HG03469 (cell line): ENCODE measurements around the gene METRN.
"Not testable (repeated sequence)": the region's sequence is repeated elsewhere in the genome, so short reads cannot be mapped to it uniquely, and the experiment has no call there.

Source experiments
- ATAC-seq: cut with Tn5 transposase; IDR thresholded peaks from one replicate; pipeline ENCODE4 v1.9.1; 2021; ENCODE audit warnings: mild to moderate bottlenecking, moderate library complexity, moderate number of reproducible peaks; ENCODE audit not compliant: unreplicated experiment

The METRN gene

DNA sequence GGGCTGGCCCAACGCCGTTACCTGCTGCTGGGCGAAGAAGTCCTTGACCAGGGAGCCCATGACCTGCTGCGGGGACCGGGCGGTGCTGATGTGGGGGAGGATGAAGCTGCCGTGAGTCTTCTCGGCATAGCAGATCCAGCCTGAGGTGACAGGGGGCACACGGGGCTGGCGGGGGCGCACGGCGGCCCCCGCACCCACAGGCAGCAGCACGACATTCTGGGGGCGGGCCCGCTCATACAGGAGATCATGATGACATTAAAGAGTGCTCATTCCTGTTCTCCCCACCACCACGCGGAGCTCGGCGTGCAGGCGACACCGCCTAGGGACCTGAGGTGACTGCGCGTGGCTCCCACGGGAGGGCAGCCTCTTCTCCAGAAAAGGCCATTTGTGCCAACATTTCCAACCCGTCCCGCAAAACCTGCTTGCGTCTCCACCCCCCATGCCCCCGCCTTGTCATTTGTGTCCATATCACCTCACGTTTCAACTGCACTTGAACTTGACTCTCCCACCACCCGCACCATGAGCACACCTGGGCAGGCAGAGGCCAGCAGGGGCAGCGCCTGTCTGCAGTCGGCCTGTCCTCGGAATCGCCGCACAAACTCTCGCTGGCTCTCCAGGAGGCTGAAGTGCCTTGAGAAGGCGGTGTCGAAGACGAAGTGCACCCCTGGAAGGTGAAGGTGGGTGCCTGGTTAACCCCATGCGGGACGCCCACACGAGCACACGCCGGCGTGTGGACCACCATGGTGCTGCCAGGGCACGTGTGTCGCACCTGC, 19.5 kb downstream of the METRN start:
- no peak for ATAC-seq

DNA sequence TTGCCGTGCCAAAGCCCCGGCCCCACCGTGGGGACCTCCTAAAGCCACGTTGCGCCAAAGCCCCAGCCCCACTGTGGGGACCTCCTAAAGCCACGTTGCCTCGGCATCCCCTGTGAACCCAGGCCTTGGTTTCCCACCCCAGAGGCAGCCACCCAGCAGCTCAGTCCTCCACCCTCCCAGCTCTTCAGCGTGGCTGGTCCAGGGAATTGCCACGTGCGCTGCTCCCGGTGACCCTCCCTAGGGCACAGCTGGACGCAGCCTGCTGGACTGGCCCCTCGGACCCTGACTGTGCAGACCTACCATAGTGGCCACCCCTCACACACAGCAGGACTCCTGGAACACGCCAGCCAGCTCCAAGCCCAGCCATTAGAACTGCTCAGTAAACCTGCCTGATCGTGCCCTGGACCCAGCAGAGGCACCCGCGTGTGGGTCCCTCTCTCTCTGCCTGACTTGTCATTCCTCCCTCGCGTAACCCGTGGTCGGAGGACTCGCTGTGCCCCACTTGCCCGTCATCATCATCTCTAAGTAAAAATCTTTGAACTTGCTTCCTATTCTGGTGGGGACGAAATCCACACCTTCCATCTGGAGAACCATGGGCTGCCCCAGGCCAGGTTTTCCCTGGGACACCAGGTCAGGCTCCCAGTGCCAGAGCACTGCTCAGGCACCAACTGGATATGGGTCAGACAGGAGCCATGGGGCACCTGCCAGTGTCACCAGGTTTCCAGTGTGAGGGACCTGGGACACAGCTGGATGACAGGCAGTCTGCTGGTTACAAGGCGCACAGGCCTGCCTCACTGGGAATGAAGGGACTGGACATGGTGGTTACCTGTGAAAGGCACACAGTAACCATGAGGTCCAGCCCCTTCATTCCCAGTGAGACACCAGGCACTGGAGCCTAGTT, 20.3 kb downstream of the METRN start:
- ATAC-seq, result no peak

DNA sequence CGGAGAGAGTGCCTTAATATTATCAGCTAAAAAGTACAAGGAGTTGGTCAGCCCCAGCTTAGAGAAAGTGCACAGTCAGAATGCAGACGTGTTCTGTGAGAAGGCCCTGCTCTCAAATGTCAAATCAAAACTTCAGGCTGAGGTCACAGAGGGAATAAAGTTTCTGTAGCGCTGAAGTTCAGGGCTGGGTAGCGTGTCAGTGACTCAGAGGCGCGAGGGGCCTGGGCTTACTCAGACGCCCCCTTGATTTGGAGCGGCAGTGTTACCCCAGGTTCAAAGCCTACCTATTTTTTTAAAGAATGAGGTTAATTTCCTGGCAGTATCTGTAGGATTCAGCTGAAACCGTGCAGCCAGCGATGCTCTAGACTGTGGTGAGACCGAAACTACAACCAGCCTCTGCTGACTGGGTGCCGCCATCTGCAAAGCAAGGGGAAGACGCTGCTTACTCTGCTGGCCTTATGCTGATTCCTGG, 21.1 kb downstream of the METRN start:
- ATAC-seq, result no peak

DNA sequence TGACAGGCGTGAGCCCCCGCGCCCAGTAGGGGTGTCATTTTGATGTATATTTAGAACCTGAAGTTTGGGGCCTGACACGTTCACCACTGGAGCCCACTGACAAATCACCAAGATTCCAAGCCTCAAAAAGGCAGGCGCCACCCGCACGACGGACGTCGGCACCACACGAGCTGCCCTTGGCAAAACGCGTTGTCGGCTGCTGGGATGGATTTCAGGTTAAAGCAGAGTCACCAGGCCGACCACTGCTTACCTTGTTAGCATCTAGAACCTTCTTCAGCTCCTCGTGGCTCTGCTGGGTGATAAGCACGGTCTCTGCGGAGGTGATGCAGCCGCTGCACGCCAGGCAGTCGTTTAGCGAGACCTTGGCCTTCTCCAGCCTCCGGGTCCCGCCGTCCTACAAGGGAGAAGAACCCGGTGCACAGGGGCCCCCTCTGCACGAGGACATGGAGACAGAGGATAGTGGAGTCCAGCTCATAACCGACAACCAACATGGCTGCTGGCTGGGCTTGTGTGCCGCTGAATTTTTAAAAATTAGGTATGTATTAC, 22.1 kb downstream of the METRN start:
- no peak for ATAC-seq

DNA sequence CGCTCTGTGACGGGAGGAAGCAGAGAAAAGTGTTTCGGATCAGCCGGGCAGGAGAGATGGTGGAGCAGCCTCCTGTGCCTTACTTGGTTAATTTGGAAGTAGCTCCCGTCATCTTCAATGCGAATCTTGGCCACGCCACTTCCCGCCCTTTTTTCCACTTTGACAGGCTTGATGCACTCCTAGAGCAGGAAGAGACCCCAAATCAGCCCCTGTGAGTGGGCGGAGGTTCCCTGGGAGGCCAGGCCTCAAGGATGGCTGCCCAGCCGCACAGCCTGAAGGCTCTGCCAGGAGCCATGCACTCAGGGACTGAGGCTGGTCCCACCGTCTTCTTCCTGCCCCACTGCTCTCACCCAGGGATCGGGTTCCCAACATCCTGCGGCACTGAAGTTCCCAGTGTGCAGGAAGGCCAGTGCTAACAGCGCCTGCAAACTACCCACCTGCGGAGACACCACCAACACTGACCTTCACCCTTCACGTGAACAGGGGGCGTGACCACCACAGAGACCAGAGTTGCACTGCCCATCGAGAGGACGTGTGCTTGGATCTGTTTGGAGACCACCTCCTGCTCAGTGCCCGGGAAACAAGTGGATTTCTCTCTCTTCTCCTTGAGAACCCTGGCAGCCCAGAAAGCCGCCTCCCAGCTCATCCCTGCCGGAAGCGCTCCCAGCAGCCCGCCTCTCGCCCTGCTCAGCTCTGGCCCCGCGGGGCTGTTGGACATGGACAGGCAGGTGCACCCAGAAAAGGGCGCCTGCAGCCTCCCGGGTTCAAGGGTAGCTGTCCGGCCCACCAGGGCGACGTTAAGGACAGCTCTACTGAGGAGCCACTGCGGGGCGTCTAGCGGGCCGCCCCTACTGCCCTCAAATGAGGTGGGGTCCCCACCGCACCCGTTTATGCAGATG, 24.9 kb downstream of the METRN start:
- ATAC-seq, result no peak

DNA sequence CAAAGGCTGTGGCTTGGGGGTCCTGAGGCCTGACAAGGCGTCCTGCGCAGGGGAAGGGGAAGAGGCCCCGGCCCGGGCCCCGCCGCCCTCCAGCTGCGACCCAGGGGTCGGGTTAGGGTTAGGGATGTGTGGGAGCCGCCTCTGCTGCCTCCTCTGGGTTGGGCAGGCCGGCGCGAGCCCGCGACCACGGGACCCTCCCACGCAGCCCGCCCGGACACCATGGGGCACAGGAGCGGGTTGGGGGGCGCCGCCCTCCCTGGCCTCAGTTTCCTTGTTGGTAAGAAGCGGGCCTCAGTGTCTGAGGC, 25.5 kb downstream of the METRN start:
- no peak for ATAC-seq

DNA sequence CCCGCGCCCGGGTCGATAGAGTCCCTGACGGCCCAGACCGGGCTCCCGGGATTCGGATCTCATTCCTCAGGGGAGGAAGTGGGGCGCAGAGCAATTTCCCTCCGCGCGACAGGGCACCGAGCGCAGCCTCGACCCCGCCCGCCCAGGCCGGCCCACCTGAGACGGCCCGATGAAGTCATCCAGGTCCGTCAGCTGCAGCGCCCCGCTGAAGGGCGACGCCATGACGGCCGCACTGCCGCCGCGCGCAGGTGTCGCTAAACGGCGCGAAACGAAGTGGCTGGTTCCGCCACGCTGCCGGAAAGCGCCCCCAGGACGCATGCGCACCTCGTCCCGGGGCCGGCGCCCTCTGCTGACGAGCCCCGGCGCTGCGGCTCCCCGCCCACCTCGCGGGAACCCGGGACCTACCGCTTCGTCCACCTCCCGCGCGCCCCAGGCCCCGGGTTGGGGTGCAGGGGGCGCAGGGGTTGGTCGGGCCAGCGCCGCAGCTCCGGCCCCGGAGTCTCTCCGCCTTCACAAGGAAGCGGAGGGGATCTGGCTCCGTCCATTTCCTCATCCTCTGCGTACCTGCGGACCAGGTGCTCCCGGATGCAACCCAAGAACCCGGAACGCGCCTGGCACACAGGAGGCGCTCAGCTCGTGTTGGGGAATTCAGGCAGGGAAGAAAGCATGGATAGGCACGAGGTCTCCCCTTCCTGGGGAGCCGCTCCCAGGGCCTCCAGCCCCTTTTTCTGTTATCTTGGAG, 26.0 kb downstream of the METRN start, which contains the start of gene CIAO3:
TSS of gene CIAO3 (minus strand) at position 234 of the 742 bp plus-strand sequence. CDS start at position 222, 12 bp downstream.
- peak; percentile 47 for ATAC-seq

DNA sequence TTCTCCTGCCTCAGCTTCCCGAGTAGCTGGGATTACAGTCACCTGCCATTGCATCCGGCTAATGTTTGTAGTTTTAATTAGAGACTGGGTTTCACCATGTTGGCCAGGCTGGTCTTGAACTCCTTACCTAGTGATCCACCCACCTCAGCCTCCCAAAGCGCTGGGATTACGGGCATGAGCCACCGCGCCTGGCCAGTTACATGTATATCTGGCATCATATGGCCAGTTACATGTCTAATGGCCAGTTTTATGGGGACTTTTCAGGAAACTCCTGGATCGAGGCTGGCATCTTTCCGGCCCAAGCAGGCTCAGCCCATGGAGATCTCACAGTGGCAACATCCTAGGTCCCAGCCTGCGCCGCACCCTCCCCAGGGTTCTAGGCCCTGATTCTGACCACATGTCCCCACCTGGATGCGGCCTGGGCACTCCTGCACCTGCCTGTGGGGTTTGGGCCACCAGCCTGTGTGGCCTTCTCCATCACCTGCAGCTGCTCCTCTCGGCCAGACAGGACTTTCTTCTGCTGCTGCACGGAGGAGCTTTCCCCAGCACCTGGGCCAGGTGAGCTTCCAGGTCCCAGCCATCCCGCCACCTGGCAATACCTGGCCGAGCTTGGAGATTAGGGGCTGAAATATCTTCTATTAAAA, 27.2 kb downstream of the METRN start:
- ATAC-seq, result no peak

DNA sequence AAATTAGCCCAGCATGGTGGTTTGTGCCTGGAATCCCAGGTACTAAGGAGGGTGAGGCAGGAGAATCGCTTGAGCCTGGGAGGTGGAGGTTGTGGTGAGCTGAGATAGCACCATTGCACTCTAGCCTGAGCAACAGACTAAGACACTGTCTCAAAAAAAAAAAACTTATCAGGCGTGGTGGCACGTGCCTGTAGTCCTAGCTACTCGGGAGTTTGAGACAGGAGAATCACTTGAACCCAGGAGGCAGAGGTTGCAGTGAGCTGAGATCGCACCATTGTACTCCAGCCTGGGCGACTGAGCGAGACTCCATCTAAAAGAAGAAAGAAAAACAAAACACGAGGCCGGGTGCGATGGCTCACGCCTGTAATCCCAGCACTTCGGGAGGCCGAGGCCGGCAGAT, 28.0 kb downstream of the METRN start:
- not testable (repeated sequence) for ATAC-seq

DNA sequence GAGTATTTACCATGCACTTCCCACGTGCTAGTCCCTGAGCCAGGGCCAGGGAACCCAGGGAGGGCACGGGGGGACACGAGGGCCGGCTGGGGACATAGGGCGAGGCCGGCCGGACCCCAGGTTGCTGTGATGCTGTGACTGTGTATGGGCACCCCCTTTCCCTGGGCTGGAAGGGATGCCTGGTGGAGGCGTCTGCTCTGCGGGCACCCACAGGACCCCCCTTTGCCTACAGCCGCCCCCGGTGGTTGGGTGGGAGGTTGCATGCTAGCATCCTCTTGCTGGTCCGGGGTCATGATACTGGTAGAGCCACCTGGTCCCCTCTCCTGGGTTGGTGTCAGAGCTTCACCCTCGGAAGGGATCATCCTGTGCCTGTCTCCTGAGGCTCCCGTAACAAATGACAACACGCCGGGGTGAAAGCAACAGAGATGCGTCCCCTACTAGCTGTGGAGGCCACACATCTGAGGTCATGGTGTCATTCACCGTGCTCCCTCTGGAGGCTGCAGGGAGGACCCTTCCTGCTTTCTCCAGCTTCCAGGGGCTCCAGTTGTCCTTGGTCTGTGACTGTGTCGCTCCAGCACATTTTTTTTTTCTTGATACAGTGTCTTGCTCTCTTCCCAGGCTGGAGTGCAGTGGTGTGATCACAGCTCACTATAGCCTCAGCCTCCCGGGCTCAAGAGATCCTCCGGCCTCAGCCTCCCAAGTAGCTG, 29.0 kb downstream of the METRN start:
- ATAC-seq, result no peak

DNA sequence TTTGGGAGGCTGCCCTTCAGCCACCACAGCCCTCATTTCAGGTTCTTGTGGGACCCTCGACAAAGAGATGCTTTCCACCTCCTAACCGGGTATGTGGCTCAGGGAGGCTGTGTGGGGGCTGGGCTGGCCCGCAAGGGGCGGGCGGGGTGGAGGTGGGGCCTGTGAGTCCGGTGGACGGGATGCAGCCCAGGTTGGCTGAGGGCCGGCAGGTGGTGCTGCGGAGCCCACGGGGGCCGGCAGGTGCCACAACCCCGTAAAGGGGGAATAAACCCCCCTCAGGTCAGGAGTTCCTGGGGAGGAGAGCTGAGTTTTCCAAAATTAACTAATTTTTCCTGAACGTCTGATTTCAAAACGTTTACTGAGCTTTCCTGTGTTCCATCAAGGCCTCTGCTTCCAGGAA, 30.8 kb downstream of the METRN start:
- ATAC-seq, result no peak

DNA sequence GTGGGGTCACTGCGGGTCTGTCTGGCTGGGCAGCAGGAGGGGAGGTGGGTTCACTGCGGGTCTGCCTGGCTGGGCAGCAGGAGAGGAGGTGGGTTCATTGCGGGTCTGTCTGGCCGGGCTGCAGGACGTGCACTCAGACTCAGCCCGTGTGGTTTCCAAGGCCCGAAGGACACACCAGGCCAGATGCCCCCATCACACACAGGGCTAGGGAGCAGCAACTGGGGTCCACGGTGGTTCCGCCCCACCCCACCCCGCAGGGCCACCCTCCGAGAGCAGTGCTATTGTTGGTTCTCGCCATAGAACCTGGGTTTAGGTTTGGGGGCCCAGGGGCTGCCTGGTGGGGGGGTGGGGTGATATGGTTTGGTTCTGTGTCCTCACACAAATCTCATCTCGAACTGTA, 31.7 kb downstream of the METRN start:
- no peak for ATAC-seq

DNA sequence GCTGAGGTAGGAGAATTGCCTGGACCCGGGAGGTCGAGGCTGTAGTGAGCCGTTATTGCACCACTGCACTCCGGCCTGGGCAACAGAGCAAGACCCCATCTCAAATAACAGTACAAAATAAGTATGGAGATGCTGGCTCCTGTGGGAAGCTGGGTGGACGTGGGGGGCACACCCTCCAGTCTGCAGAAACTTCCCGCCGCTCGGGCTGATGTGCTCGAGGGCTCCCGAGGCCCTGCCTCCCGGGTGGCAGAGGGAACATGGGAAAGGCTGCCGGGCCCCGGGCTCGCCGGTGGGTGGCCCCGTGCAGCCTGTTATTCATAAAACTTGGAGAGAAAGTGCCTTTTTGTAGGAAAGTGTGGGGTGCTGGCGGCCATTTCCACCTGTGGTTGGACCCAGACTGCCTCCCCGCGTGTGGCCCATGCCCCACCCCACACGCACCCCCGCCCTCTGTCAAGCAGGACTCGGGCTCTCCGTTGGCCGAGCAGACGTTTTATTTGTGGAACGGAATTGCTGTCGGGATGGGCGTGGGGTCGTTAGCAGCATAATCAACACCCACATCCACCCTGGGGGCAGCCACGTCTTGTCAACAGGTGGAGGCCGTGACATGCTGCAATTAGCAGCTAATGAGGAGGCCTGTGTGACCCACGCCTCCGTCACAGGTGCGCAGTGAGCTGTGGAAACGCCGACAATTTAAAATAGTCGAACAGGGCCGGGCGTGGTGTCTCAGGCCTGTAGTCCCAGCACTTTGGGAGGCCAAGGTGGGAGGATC, 33.2 kb downstream of the METRN start:
- no peak for ATAC-seq

DNA sequence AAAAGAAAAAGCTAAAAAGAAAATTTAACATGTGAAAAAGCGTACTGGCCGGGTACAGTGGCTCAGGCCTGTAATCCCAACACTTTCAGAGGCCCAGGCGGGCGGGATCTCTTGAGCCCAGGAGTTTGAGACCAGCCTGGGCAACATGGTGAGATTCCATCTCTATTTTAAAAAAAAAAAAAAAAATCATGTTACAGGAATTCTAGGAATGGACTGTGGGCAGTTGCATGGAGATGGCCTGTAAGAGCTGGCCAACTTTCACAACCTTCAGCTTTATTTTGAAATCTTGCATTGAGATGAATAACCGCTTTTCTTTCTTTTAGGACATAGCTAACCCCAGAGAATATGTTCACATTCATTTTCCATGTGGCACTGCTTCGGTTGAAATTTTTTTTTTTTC, 34.1 kb downstream of the METRN start:
- ATAC-seq, result no peak

DNA sequence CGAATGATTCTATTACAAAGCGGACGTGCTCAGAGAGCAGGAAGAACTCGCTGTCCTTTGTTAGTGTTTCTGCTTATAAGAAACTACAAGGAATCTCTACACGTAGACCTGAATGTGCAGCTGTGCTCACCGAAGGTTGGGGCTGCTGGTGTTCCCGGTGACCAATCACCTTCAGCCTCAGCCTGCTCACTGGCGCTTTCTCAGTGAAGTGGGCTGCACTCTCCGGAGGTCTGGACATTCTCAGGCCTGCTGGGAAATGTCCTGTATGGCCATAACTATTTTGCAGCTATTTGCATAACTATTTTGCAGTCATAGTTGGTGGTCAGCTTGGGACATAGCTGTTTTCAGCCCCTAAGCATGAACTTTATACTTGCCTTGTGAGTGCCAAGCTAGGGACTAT, 35.6 kb downstream of the METRN start:
- ATAC-seq, result no peak

DNA sequence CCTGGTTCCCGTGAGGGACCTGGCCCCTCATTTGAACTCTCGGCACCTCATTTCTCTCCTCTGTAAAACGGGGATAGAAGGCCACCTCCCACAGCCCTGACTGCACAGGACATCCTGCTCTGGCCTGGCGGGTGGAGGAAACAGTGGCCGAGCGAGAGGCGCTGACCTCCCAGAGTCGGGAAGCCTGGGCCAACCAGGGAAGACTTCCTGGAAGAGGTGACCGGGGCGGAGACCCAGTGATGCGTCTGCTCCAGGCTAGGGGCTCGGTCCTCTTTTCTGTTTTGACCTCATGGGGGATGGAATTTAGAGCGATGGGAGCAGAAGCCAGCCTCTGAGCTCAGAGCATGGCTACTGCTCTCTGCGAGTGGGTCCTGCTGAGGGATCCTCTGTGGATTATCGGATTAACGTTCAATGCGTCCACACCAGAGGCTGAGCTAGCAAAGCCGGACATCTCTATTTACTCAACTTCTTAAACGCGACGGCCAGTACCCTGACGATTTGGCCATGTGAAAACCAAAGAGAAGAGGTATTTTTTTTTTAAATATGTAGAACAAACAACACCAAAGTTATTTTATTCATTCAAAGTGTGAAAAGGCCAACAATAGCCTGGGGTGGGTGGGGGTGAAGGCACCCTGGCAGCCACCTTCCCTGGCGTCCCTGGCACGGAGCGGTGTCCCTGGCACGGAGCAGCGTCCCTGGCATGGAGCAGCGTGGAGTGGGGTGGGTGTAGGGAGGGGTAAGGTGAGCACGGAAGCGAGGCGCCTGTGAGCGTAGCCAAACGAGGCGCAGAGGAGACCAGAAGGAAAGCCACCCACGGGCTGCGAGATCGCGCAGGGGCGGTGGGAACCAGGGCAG, 36.5 kb downstream of the METRN start:
- no peak for ATAC-seq

DNA sequence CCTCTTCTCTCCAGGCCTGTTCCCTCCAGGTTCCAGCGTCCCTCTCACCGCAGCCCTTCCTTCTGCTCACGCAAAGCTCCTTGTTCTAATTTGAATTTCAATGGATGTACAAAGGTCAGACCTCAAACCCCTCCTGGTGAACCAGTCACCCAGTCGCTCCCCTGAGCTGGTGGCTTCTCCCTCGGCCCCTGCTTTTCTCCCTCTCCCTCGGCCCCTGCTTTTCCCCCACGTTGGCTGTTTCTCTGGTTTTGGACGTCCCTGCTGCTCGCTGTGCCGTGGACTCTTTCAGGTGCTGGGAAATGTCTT, 37.0 kb downstream of the METRN start:
- no peak for ATAC-seq
